Measurements from ENCODE around the gene AFF2.

Gene AFF2

GRCh38 chrX:149036086-149036485 lies 535.7 kb downstream of the AFF2 start:
- DNase-seq: no peak

DNA sequence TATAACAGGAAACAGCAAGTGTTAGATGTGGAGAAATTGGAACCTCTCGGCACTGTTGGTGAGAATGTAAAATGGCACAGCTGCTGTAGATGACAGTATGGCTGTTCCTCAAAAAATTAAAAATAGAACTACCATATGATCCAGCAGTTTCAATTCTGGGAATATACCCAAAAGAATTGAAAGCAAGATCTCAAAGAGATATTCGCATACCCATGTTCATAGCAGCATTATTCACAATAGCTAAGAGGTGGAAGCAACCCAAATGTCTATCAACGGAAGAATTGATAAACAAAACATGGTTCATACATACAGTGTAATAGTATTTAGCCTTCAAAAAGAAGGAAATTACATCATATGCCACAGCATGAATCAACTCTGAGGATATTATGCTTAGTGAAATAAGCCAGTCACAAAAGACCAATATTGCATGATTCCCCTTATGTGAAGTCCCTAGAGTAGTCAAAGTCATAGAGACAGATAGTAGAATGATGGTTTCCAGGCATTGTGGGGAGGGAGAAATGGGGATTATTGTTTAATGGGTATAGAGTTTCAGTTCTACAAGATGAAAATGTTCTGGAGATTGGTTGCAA lies 537.0 kb downstream of the AFF2 start:
- DNase-seq: no peak

- no peak for DNase-seq
Measured at GRCh38 chrX:149039057-149039456, 538.6 kb downstream of the AFF2 start.

DNA sequence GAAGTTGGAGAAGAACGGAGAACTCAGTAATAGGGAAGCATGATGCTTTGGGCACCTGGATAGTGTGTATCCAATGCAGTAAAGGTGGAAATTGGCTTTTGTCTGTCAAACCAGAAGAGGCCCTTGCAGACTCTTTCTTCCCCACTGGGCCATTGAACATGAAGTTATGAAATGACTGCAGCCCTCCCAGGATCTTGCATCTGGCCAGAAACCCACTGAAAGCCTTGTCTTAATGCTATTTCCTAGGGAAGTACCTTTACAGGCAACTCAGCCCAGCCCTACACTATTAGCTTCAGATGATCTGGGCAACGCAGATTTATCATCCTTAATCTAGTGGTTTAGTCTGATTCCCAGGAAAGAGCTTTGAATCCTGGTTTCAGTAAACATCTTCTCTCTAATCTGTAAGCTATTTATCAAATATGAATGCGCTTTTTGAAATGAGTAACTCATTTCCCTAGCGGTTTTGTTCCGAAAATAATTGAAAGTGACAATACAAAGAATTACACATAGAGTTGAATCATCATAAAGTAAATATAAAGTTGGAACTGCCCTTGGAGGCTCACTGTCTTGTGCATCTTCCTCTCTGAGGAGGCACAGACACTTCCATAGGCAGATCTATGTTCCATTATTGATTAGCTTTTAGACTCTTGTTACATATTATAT lies 540.6 kb downstream of the AFF2 start:
- no peak for DNase-seq

DNA sequence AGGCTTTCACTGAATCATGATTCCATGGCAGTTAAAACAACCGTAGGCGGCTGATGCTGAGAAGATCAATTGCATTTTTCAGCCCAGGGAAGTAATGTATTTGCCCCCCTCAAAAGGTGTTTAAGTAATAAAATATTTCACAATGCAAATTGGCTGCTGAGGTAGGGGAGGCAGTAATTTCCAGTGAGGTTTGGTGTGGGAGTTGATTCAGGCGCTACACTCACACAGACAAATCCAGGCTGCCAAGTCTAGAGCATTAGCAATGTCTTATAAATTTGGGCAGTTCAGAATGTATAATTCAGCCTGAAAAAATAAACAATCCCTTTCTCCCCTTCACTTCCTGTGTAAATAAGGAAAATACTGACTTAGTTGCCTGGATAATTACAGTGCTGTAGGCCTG lies 543.0 kb downstream of the AFF2 start:
- no peak for DNase-seq

- no peak for DNase-seq
Measured at GRCh38 chrX:149044471-149044870, 544.1 kb downstream of the AFF2 start.

- DNase-seq: no peak
Measured at GRCh38 chrX:149045645-149046210, 545.3 kb downstream of the AFF2 start.
